Sigmoid colon (tissue), 7 donors: ENCODE results near the gene GALNT6. TPM values are rescaled to one million over a fixed set of nuclear protein-coding genes. Genes with fewer than 3 reads are reported as not detected.

Source experiments
- DNase-seq: peaks from one replicate; pipeline ENCODE4 v3.0.0-alpha.2; 2019
- H3K27ac ChIP-seq, 4 donors: fragments of 200-600 bp; sonication (generic); one replicate each; pipeline ENCODE4 v1.5.1; 2016 to 2019; ENCODE audit warnings: mild to moderate bottlenecking in 1 of 4
- H3K27me3 ChIP-seq, 3 donors: fragments of 200-600 bp; sonication (generic); one replicate each; pipeline ENCODE4 v1.5.1; 2019; ENCODE audit warnings: mild to moderate bottlenecking in 1 of 3
- H3K36me3 ChIP-seq, 4 donors: fragments of 200-600 bp; sonication (generic); one replicate each; pipeline ENCODE4 v1.5.1; 2016 to 2019
- H3K4me1 ChIP-seq, 4 donors: fragments of 200-600 bp; sonication (generic); one replicate each; pipeline ENCODE4 v1.5.1; 2017 to 2019
- H3K4me3 ChIP-seq, 4 donors: fragments of 200-600 bp; sonication (generic); one replicate each; pipeline ENCODE4 v1.5.1; 2017 to 2019; ENCODE audit warnings: mild to moderate bottlenecking in 2 of 4, moderate library complexity in 1 of 4
- H3K9me3 ChIP-seq, 4 donors: fragments of 200-600 bp in 3 of 4; sonication (generic) in 3 of 4; one replicate each; pipeline versions ENCODE4 v1.5.1 to v1.6.1; 2013 to 2019
- EP300 ChIP-seq, 4 donors: sonication (generic); formaldehyde crosslinking; IDR thresholded peaks; one replicate each; pipeline ENCODE4 v1.6.1; 2017; ENCODE audit warnings: antibody characterized with exemption in 4 of 4
- POLR2A ChIP-seq, 2 donors: fragments of 450-650 bp; IDR thresholded peaks; one replicate each; pipeline ENCODE4 v1.6.1; 2016; ENCODE audit warnings: antibody characterized with exemption in 2 of 2, mild to moderate bottlenecking in 2 of 2, moderate library complexity in 2 of 2
- POLR2AphosphoS5 ChIP-seq, 4 donors: sonication (generic); formaldehyde crosslinking; IDR thresholded peaks; one replicate each; pipeline ENCODE4 v1.6.1; 2017; ENCODE audit warnings: antibody characterized with exemption in 4 of 4
- WGBS, 2 donors: extraction: QIAGEN DNeasy Blood & Tissue Kit; methylation state at CpG; one replicate each; pipeline ENCODE4 v1.1.7; 2013; 5-methylcytosine and 5-hydroxymethylcytosine counted together
- intact Hi-C: fragments of 100-400 bp; cut with DNase I; formaldehyde crosslinking; loops from one replicate; pipeline ENCODE4 v1.15.1; 2023
- polyA plus RNA-seq, 3 donors: library from polyadenylated mRNA; stranded (reverse); fragments of 200-250 nt; gene quantifications; one replicate each; pipeline ENCODE4 v1.2.3, GENCODE V29; 2013
- total RNA-seq, 4 donors: library from RNA; depleted of rRNA; stranded (reverse); fragments of >200 nt; gene quantifications; one replicate each; pipeline ENCODE4 v1.1.0, GENCODE V29; 2016
- TF ChIP-seq, protein P1 (sequence below), 4 experiments: fragments of 450-650 bp in 3 of 4; fragments of 200-600 bp in 1 of 4; IDR thresholded peaks; one replicate each; pipeline ENCODE4 v1.5.1; 2016 to 2019; ENCODE audit warnings: antibody characterized with exemption in 4 of 4, mild to moderate bottlenecking in 3 of 4, moderate library complexity in 2 of 4
- donor health status: healthy with polysubstance abuse.
- donor health status: Bipolar disorder and iron deficiency.
- donor health status: healthy.

GALNT6 gene
- total and polyA plus RNA-seq, 7 donors, result 1.6 to 10.6 (median 6.6) TPM

- no peak for TF ChIP-seq EP300 (IDR thresholded peaks at IDR 0.05)
- no peak for TF ChIP-seq POLR2AphosphoS5 (IDR thresholded peaks at IDR 0.05)
- TF ChIP-seq, protein P1, sequence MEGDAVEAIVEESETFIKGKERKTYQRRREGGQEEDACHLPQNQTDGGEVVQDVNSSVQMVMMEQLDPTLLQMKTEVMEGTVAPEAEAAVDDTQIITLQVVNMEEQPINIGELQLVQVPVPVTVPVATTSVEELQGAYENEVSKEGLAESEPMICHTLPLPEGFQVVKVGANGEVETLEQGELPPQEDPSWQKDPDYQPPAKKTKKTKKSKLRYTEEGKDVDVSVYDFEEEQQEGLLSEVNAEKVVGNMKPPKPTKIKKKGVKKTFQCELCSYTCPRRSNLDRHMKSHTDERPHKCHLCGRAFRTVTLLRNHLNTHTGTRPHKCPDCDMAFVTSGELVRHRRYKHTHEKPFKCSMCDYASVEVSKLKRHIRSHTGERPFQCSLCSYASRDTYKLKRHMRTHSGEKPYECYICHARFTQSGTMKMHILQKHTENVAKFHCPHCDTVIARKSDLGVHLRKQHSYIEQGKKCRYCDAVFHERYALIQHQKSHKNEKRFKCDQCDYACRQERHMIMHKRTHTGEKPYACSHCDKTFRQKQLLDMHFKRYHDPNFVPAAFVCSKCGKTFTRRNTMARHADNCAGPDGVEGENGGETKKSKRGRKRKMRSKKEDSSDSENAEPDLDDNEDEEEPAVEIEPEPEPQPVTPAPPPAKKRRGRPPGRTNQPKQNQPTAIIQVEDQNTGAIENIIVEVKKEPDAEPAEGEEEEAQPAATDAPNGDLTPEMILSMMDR (IDR thresholded peaks at IDR 0.05), result no peak
- TF ChIP-seq POLR2A (IDR thresholded peaks at IDR 0.05), result no peak
- Histone ChIP-seq H3K27ac (no peak overlapping the region), H3K9me3 (no peaks in the 10 kb centered on the region), H3K27me3 (no peaks in the 10 kb centered on the region), H3K4me3 (no peak overlapping the region), H3K36me3 (no peaks in the 10 kb centered on the region), H3K4me1 (no peaks in the 10 kb centered on the region)
- WGBS, 2 donors, result 96% methylated on average over 10 of the region's 10 CpGs
- DNase-seq, result no peak
- intact Hi-C loops, result no loop called here
Measured at GRCh38 chr12:51365276-51365675, 25.9 kb downstream of the GALNT6 start.

GRCh38 chr12:51364001-51364400 lies 27.2 kb downstream of the GALNT6 start:
- Histone ChIP-seq H3K27me3 (no peaks in the 10 kb centered on the region), H3K36me3 (no peaks in the 10 kb centered on the region), H3K27ac (no peak overlapping the region), H3K4me1 (no peaks in the 10 kb centered on the region), H3K9me3 (no peaks in the 10 kb centered on the region), H3K4me3 (no peak overlapping the region)
- WGBS, 2 donors, result 89% methylated on average over 11 of the region's 11 CpGs
- no peak for TF ChIP-seq EP300 (IDR thresholded peaks at IDR 0.05)
- TF ChIP-seq POLR2AphosphoS5 (IDR thresholded peaks at IDR 0.05), result no peak
- TF ChIP-seq, protein P1 (IDR thresholded peaks at IDR 0.05), result no peak
- no peak for TF ChIP-seq POLR2A (IDR thresholded peaks at IDR 0.05)
- intact Hi-C loops, result no loop called here
- no peak for DNase-seq

DNA sequence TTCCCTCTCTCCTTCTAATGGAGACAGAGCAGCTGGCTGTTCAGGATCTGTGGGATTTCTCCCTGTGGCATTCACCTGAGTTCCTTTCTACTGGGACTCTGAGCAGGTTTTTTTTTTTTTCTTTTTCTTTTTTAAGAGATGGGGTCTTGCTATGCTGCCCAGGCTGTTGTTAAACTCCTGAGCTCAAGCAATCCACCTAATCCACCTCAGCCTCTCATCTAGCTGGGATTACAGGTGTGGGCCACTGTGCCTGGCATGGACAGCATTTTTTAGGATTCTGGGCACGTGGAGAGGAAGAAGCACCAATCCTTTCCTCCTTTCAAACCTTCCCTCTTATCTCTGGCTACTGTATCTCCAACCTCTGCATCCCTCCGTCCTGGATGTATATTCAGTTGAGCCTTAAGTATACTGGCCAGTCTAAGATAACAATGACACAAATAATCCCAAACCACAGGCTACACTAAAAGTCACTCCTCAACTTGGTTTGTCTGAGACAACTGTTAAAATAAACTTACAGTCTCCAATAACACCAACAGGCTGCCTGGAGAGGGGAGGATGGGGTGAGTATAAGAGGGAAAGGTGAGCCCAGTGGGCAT lies 28.4 kb downstream of the GALNT6 start:
- no peaks in the 10 kb centered on the region for H3K36me3 ChIP-seq
- no peaks in the 10 kb centered on the region for H3K9me3 ChIP-seq
- intact Hi-C loops, result no loop called here
- H3K27ac ChIP-seq, result no peak overlapping the region
- TF ChIP-seq, protein P1 (IDR thresholded peaks at IDR 0.05), result no peak
- TF ChIP-seq POLR2AphosphoS5 (IDR thresholded peaks at IDR 0.05), result no peak
- no peak for TF ChIP-seq EP300 (IDR thresholded peaks at IDR 0.05)
- no peak for TF ChIP-seq POLR2A (IDR thresholded peaks at IDR 0.05)
- DNase-seq, result no peak
- no peaks in the 10 kb centered on the region for H3K27me3 ChIP-seq
- no peaks in the 10 kb centered on the region for H3K4me1 ChIP-seq
- H3K4me3 ChIP-seq, result no peak overlapping the region
- WGBS, 2 donors, result 85 to 86% methylated on average over 2 of the region's 2 CpGs

GRCh38 chr12:51362307-51362706 lies 28.9 kb downstream of the GALNT6 start:
- no peaks in the 10 kb centered on the region for H3K4me1 ChIP-seq
- no peaks in the 10 kb centered on the region for H3K9me3 ChIP-seq
- H3K27ac ChIP-seq, result no peak overlapping the region
- H3K27me3 ChIP-seq, result no peaks in the 10 kb centered on the region
- 69 to 96% methylated on average over 6 of the region's 6 CpGs for WGBS, 2 donors
- intact Hi-C loops, result no loop called here
- no peaks in the 10 kb centered on the region for H3K36me3 ChIP-seq
- no peak for DNase-seq
- H3K4me3 ChIP-seq, result no peak overlapping the region
- TF ChIP-seq, protein P1 (IDR thresholded peaks at IDR 0.05), result no peak
- no peak for TF ChIP-seq EP300 (IDR thresholded peaks at IDR 0.05)
- TF ChIP-seq POLR2AphosphoS5 (IDR thresholded peaks at IDR 0.05), result no peak
- no peak for TF ChIP-seq POLR2A (IDR thresholded peaks at IDR 0.05)
